BE2C (cell line): ENCODE measurements around the gene PACRG.

Experiments used
- DNase-seq: peaks from one replicate; pipeline ENCODE4 v3.0.0-alpha.2; 2020
- H3K27me3 ChIP-seq: fragments of 250-450 bp; sonication (Bioruptor Pico); 2 replicates; pipeline ENCODE4 v1.5.1; 2020; ENCODE audit warnings: mild to moderate bottlenecking
- H3K36me3 ChIP-seq: fragments of 250-450 bp; sonication (Bioruptor Pico); 2 replicates; pipeline ENCODE4 v1.5.1; 2020; ENCODE audit warnings: mild to moderate bottlenecking
- H3K4me1 ChIP-seq: fragments of 250-450 bp; sonication (Bioruptor Pico); 2 replicates; pipeline ENCODE4 v1.5.1; 2020
- H3K4me3 ChIP-seq: 2 replicates; pipeline ENCODE4 v1.5.1; 2011; ENCODE audit warnings: low read depth, low read length
- H3K9me3 ChIP-seq: fragments of 250-450 bp; sonication (Bioruptor Pico); 2 replicates; pipeline ENCODE4 v1.5.1; 2020
- TF ChIP-seq, protein P1 (sequence below): IDR thresholded peaks from 2 replicates; pipeline ENCODE4 v1.5.1; 2012; ENCODE audit warnings: mild to moderate bottlenecking, low read depth, low read length

PACRG gene

GRCh38 chr6:163356743-163357142, 629.0 kb downstream of the PACRG start:
- H3K4me3 ChIP-seq: no peak overlapping the region
- H3K4me1 ChIP-seq: no peaks in the 10 kb centered on the region; the same call in 1 of the 2 replicates
- no peaks in the 10 kb centered on the region for H3K27me3 ChIP-seq
- TF ChIP-seq, protein P1, sequence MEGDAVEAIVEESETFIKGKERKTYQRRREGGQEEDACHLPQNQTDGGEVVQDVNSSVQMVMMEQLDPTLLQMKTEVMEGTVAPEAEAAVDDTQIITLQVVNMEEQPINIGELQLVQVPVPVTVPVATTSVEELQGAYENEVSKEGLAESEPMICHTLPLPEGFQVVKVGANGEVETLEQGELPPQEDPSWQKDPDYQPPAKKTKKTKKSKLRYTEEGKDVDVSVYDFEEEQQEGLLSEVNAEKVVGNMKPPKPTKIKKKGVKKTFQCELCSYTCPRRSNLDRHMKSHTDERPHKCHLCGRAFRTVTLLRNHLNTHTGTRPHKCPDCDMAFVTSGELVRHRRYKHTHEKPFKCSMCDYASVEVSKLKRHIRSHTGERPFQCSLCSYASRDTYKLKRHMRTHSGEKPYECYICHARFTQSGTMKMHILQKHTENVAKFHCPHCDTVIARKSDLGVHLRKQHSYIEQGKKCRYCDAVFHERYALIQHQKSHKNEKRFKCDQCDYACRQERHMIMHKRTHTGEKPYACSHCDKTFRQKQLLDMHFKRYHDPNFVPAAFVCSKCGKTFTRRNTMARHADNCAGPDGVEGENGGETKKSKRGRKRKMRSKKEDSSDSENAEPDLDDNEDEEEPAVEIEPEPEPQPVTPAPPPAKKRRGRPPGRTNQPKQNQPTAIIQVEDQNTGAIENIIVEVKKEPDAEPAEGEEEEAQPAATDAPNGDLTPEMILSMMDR: no peak
- DNase-seq: no peak
- H3K36me3 ChIP-seq: no peaks in the 10 kb centered on the region
- H3K9me3 ChIP-seq: no peaks in the 10 kb centered on the region

GRCh38 chr6:163364641-163365040, 636.9 kb downstream of the PACRG start:
- H3K4me1 ChIP-seq: no peaks in the 10 kb centered on the region
- no peak for DNase-seq
- H3K27me3 ChIP-seq: no peaks in the 10 kb centered on the region
- H3K9me3 ChIP-seq: no peaks in the 10 kb centered on the region
- TF ChIP-seq, protein P1: no peak
- no peaks in the 10 kb centered on the region for H3K36me3 ChIP-seq
- no peak overlapping the region for H3K4me3 ChIP-seq
